Measurements from ENCODE around the gene FAM204A.

- no peak for TF ChIP-seq TAF1 (IDR thresholded peaks at IDR 0.05; ENCODE audit: borderline replicate concordance, insufficient read depth, low read length)
- TF ChIP-seq SIN3A (IDR thresholded peaks at IDR 0.05; ENCODE audit: borderline replicate concordance, insufficient read depth, low read length): no peak
- TF ChIP-seq POLR2AphosphoS5 (IDR thresholded peaks at IDR 0.05; ENCODE audit: low read depth, low read length): no peak
- no peak for TF ChIP-seq REST (IDR thresholded peaks at IDR 0.05; ENCODE audit: insufficient read depth in 1 of 2, low read depth in 2 of 2, low read length in 2 of 2)
These were observed 59.5 kb downstream of the FAM204A start for GRCh38 chr10:118282670-118283069.

All from PFSK-1 (cell line).